Stimulated activated CD8-positive, alpha-beta memory T cell treated with anti-CD3 and anti-CD28 coated beads, Interleukin-7, amount 100 ng/mL, for 4 hours (primary cell): ENCODE data around the gene VPS41.
"Not testable (repeated sequence)": the region's sequence is repeated elsewhere in the genome, so short reads cannot be mapped to it uniquely, and the experiment has no call there.

Experiments
- DNase-seq, 2 donors: peaks; one replicate each; pipeline ENCODE4 v3.0.0-alpha.2; 2020; ENCODE audit warnings: low read depth in 2 of 2

VPS41 gene

DNA sequence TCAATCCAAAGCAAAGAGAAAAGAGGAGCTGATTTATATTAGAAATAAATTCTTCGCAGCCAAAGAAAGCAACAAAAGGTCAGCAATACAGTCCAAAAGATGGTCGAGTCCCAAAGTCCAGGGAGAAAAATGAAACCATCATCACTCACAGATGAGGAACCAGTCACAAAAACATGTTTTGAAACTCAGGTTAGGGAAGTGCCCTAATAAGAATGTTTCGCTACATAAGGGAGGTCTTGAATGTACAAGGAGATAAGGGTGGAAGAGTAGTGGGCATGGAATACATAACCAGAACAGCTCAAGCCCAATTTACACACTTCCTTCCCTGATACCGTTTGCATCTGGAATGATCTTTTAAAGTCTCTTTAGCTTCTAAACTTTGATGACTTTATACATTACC is 53.6 kb downstream of the VPS41 start:
- no peak for DNase-seq

GRCh38 chr7:38854947-38855346 is 54.0 kb downstream of the VPS41 start:
- not testable (repeated sequence) for DNase-seq

GRCh38 chr7:38851321-38851720 is 57.7 kb downstream of the VPS41 start:
- DNase-seq = no peak

DNA sequence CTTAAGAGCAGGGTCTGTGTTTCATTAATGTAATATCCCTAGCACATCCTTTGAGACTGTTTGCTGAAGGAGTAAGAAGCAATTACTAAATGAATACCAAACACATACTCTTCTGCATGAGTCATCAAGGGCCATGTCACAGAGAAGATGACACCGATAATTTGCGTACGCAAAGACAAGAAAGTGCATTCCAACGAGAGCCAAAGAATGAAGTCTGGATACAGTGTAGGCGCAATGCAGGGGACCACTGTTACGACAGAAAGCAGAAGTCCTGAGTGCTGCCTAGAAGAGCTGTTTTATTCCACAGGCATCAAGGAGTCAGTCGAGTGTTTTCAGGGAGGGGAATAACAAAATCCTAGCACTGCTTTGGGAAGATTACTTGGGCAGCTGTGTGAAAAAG is 62.7 kb downstream of the VPS41 start:
- DNase-seq = no peak

- DNase-seq = no peak
These were observed 63.9 kb downstream of the VPS41 start for GRCh38 chr7:38844952-38845563.

GRCh38 chr7:38842746-38843145 is 66.2 kb downstream of the VPS41 start:
- DNase-seq = no peak

GRCh38 chr7:38840736-38841460 is 68.1 kb downstream of the VPS41 start:
- DNase-seq = no peak

DNA sequence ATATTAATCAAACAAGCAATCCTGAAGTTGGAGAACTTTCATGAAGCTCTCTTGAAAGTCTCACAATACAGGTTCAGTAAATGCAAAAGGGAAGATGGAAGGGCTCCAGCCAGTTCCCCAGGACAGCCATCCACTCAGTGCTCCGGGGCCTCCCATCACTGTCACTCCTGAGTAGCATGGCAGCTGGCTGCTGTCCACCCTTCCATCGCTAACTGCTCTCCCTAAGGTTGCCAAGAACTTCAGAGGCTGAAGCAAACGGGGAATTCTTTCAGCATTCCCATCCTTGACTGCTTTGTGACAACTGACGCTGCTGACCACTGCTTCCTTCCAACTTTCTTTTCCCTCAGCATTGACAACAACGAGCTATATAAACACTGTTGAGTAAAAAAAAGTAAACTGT is 69.1 kb downstream of the VPS41 start:
- DNase-seq = no peak

DNA sequence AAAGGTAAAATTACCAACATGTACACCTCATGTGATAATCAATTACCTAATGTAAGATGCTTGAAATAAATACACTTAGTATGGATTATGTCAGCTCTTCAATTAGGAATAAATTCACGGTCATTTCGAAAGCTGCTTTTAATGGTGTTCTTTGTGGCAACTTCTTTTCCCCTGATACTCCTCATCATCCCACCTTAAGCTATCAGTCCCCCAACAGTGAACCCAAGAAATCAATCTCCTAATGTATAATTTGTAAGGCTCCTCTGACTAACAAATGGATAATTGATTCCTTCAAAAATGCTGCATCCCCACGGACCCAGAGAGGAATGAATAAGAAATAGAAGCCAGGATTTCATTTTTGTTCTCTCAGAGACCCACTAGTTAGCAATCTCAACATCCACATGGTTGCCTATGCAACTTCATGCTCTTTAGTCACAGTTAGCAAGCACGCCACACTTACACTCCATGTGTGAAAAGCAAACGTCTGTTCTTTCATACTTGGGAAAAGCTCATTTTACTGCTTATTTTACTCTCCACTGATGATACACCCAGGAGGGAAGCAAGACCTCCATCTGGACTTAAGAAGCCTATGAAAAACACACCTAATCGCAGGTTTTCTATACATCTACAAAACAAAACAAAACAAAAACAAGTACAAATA is 70.1 kb downstream of the VPS41 start:
- DNase-seq = no peak

DNA sequence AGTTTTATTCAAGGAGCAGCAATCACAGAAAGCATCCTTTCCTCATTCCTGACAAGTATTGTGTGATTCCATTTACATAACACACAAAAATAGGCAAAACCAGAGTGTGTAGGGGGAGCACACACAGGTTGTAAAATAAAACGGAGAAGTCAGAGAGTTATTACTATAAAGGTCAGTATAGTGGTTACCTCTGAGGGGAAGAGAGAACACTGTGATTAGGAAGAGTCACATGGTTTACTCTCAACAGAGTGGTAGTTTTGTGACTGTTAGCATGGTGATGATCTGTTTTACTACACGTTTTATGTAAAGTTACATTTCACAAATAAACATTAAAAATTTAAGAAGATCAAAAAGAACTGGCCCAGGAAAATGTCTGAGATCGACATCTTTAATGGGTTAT is 74.6 kb downstream of the VPS41 start:
- DNase-seq = no peak

GRCh38 chr7:38833329-38833728 is 75.7 kb downstream of the VPS41 start:
- no peak for DNase-seq

DNA sequence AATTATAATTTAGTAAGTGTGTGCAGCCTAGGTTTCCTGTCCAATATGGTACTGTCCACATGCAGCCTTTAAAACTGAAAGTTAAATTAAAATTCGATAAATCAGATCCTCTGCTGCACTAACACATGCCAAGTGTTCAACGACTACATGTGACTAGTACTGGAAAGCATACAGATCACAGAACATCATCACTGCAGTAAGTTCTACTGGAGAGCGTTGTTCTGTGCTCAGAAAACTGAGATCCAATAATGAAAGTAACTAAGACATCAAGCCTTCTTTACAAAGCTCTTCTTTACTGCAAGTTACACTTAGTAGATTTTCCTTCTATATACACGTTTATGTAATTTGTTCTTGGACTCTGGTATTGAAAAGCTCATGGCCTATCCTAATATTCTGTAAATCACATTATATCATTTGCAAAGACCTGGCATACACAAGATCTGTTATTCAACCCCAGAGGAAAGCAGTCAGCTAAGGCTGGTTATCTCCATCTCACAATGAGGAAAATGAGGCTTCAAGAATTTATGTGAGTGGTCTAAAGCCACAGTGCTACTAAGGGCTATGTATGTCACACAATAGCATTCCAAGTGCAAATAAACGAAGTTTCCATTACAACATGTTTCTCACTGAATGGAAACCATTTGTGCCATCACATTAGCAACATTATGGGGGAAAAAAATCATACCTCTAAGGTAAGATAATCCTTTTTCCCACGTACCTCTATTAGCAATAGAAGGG is 77.6 kb downstream of the VPS41 start:
- no peak for DNase-seq

DNA sequence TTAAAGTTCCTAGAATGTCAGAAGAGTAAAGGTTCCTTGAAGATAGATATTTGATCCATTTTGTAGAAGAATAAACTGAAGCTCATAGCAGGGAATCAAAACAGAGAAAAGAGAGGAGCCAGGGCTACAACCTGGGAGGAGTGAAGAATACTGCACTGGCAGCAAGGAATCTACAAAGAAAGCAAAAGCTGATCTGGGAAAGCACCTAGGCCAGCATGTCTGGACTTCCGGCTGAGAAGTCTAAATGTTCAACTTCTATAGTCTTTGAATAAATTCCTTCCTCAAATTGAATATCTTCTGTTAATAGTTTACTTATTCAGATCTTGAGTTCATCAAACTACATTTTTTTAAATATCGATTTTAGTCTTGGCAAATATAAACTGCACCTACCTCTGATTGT is 78.2 kb downstream of the VPS41 start:
- DNase-seq = no peak

- no peak for DNase-seq
These were observed 79.4 kb downstream of the VPS41 start for GRCh38 chr7:38829488-38830165.

- no peak for DNase-seq
These were observed 81.0 kb downstream of the VPS41 start for GRCh38 chr7:38828026-38828425.

DNA sequence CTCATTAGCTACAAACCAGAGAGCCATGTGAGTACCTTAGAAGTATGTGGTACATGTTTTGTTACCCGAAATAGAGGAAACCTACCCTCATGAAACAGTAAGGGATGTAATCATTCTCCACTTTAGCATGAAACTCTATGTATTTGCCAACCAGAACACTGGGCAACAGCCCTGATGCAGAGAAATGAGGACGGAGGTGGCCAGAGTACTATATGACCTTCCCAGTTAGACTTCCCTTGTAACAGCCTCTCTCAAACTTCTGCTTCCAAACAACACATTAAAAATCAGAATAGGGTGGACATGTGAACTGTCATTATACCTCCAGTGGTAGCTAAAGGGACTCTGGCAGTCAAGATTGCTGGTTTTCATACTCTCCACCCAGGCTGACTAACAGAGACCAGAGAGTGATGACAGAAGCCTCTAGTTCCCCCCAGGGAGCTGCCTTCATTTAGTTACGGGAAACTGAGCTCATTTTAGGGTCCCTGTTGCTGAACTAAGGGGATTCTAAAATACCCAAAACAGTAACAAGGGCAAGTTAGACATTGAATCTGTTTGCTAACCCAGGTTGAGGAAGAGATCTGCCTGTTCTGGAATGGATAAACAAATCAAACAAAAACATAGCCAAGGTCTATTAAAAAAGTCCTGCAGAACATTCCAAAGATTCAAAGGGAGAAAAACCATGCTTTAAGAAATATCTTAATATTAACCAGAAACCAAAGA is 83.1 kb downstream of the VPS41 start:
- DNase-seq = no peak

GRCh38 chr7:38824948-38825347 is 84.0 kb downstream of the VPS41 start:
- no peak for DNase-seq

- DNase-seq = no peak
These were observed 86.4 kb downstream of the VPS41 start for GRCh38 chr7:38822549-38822948.

DNA sequence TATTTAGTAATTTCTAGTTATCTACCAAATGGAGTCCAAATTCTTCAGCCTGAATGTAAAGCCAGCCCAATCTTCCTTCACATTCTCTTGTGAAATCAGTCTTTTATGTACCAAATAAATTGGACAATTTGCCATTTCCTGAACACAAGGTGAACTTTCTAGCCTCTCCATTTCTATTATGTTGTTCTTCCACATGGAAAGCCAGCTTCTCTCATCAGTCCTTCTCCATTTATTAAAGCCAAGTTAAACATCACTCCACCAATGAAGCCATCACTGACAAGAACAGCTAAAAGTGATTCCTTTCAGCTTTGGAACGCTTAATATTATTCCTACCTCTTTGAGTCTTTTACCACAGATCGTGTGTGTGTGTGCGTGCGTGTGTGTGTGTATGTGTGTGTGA is 88.4 kb downstream of the VPS41 start:
- DNase-seq = no peak

DNA sequence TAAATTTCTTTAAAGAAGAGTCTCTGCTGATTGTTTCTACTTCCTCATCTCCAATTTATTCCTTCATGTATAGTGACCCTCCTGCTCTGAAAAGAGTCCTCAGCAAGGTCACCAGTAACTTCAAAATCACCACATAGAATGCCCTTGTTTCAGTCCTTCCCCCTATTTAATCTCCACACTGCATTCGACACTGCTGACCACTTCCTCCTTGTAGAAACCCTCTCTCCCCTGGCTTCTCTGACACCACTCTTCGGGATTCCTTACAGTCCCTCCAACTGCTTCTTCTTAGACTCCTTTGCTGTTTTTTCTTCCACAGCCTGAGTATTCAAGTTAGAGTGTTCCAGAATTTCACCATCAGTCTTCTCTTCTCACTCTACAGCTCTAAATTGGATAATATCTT is 89.5 kb downstream of the VPS41 start:
- DNase-seq = no peak

DNA sequence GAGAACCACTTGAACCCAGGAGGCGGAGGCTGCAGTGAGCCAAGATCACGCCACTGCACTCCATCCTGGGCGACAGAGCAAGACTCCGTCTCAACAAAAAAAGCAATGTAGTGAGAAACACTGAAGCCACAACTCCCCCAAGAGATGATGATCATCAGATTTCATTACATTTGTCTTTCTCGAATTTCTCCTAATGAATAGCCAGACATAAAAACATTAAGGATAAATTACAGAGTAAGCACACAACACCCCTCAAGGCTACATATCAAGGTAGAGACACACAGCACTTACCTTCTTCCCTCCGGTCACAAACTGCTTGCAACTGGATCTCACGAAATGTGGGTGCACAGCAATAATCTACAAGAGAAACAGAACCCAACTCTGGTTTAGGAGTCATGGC is 91.5 kb downstream of the VPS41 start:
- DNase-seq = no peak
